Activated T-helper 1 cell treated with anti-CD3 and anti-CD28 coated beads, Interleukin-12 subunit alpha, Interleukin-12 subunit beta, Interleukin-2, Interleukin-4 antibody, amounts not matched to agents 30 ng/mL and 10 ng/mL and 1 ng/mL, durations not matched to agents 14 hours and 24 hours and 36 hours (primary cell): ENCODE results near the gene TIGD4. TPM values are rescaled to one million over a fixed set of nuclear protein-coding genes. Genes with fewer than 3 reads are reported as not detected.

Source experiments
- DNase-seq: peaks from one replicate; pipeline ENCODE4 v3.0.0; 2021; ENCODE audit warnings: low spot score
- H3K27ac Mint-ChIP-seq: one replicate; pipeline ENCODE4 v1.8.0; 2021; ENCODE audit warnings: mild to moderate bottlenecking, mixed read lengths
- H3K27me3 Mint-ChIP-seq: one replicate; pipeline ENCODE4 v1.8.0; 2022; ENCODE audit warnings: mild to moderate bottlenecking, moderate library complexity, mixed read lengths; ENCODE audit not compliant: insufficient read depth
- H3K36me3 Mint-ChIP-seq: one replicate; pipeline ENCODE4 v1.8.0; 2021; ENCODE audit warnings: low read depth, mixed read lengths
- H3K4me1 Mint-ChIP-seq: one replicate; pipeline ENCODE4 v1.8.0; 2021; ENCODE audit warnings: low read depth, mixed read lengths
- H3K4me3 Mint-ChIP-seq: one replicate; pipeline ENCODE4 v1.8.0; 2021; ENCODE audit warnings: mild to moderate bottlenecking, moderate library complexity, mixed read lengths
- H3K9me3 Mint-ChIP-seq: one replicate; pipeline ENCODE4 v1.8.0; 2021; ENCODE audit warnings: mixed read lengths
- intact Hi-C: fragments of 100-400 bp; cut with micrococcal nuclease; formaldehyde crosslinking; loops from one replicate; pipeline ENCODE4 v1.15.1; 2024
- total RNA-seq: library from RNA; stranded (reverse); gene quantifications from 2 replicates; pipeline ENCODE4 v1.2.3, GENCODE V29; 2022

TIGD4 gene
- total RNA-seq, 1 donor from 2014 or later: 0.57 TPM

- no peak for DNase-seq
- Mint-ChIP-seq H3K4me1 (peaks cover 20% of the 10 kb centered on the region), H3K27me3 (no peaks in the 10 kb centered on the region), H3K4me3 (no peak overlapping the region), H3K36me3 (peaks cover 18% of the 10 kb centered on the region), H3K9me3 (peaks cover 9% of the 10 kb centered on the region), H3K27ac (peak overlapping the region; percentile 23)
- intact Hi-C loops: loop anchor here (1.0 to 2.0 kb wide), 4 partner anchors 14 to 310 kb away; partner anchors contain the start of genes ARFIP1 and TIGD4
Measured at GRCh38 chr4:152806501-152807125, 27.1 kb upstream of the TIGD4 start.

GRCh38 chr4:152805818-152806217 lies 26.3 kb upstream of the TIGD4 start:
- peaks cover 5% of the 10 kb centered on the region for H3K9me3 Mint-ChIP-seq
- no peak for DNase-seq
- no peak overlapping the region for H3K4me3 Mint-ChIP-seq
- H3K27me3 Mint-ChIP-seq: no peaks in the 10 kb centered on the region
- H3K27ac Mint-ChIP-seq: no peak overlapping the region
- H3K4me1 Mint-ChIP-seq: peaks cover 20% of the 10 kb centered on the region
- peaks cover 13% of the 10 kb centered on the region for H3K36me3 Mint-ChIP-seq
- intact Hi-C loops: loop anchor here (2.0 kb wide), 1 partner anchor 13 kb away; no protein-coding TSS in a partner anchor

- H3K4me3 Mint-ChIP-seq: no peak overlapping the region
- no peak overlapping the region for H3K27ac Mint-ChIP-seq
- intact Hi-C loops: no loop called here
- peaks cover 20% of the 10 kb centered on the region for H3K4me1 Mint-ChIP-seq
- no peak for DNase-seq
- H3K9me3 Mint-ChIP-seq: peaks cover 5% of the 10 kb centered on the region
- peaks cover 10% of the 10 kb centered on the region for H3K36me3 Mint-ChIP-seq
- H3K27me3 Mint-ChIP-seq: no peaks in the 10 kb centered on the region
Measured at GRCh38 chr4:152805071-152805650, 25.6 kb upstream of the TIGD4 start.

GRCh38 chr4:152803541-152803940 lies 24.0 kb upstream of the TIGD4 start:
- Mint-ChIP-seq H3K36me3 (peaks cover 8% of the 10 kb centered on the region), H3K9me3 (peaks cover 5% of the 10 kb centered on the region), H3K4me1 (peaks cover 20% of the 10 kb centered on the region), H3K27me3 (no peaks in the 10 kb centered on the region), H3K4me3 (no peak overlapping the region), H3K27ac (no peak overlapping the region)
- intact Hi-C loops: no loop called here
- no peak for DNase-seq

- no peak overlapping the region for H3K27ac Mint-ChIP-seq
- H3K36me3 Mint-ChIP-seq: peaks cover 10% of the 10 kb centered on the region
- no peaks in the 10 kb centered on the region for H3K27me3 Mint-ChIP-seq
- intact Hi-C loops: no loop called here
- peaks cover 5% of the 10 kb centered on the region for H3K4me1 Mint-ChIP-seq
- no peak overlapping the region for H3K4me3 Mint-ChIP-seq
- H3K9me3 Mint-ChIP-seq: no peaks in the 10 kb centered on the region
- DNase-seq: no peak
Measured at GRCh38 chr4:152795891-152796290, 16.4 kb upstream of the TIGD4 start.

- intact Hi-C loops: no loop called here
- no peaks in the 10 kb centered on the region for H3K9me3 Mint-ChIP-seq
- H3K36me3 Mint-ChIP-seq: peaks cover 11% of the 10 kb centered on the region
- DNase-seq: no peak
- no peaks in the 10 kb centered on the region for H3K27me3 Mint-ChIP-seq
- H3K27ac Mint-ChIP-seq: peak overlapping the region; percentile 45
- peak overlapping the region; percentile 50 for H3K4me3 Mint-ChIP-seq
- H3K4me1 Mint-ChIP-seq: peaks cover 32% of the 10 kb centered on the region
Measured at GRCh38 chr4:152786627-152787026, 7.1 kb upstream of the TIGD4 start.

GRCh38 chr4:152785639-152786615 lies 6.4 kb upstream of the TIGD4 start:
- Mint-ChIP-seq H3K4me1 (peaks cover 35% of the 10 kb centered on the region), H3K27me3 (no peaks in the 10 kb centered on the region), H3K4me3 (peak overlapping the region; percentile 50), H3K27ac (peak overlapping the region; percentile 45), H3K9me3 (no peaks in the 10 kb centered on the region), H3K36me3 (peaks cover 11% of the 10 kb centered on the region)
- no peak for DNase-seq
- intact Hi-C loops: no loop called here

GRCh38 chr4:152784490-152785350 lies 5.2 kb upstream of the TIGD4 start:
- intact Hi-C loops: loop anchor here (5.0 kb wide), 1 partner anchor 87 kb away; no protein-coding TSS in a partner anchor
- Mint-ChIP-seq H3K4me3 (no peak overlapping the region), H3K4me1 (peaks cover 42% of the 10 kb centered on the region), H3K9me3 (no peaks in the 10 kb centered on the region), H3K36me3 (peaks cover 9% of the 10 kb centered on the region), H3K27me3 (no peaks in the 10 kb centered on the region), H3K27ac (no peak overlapping the region)
- DNase-seq: no peak

- Mint-ChIP-seq H3K27ac (peak overlapping the region; percentile 94), H3K4me1 (peaks cover 44% of the 10 kb centered on the region), H3K9me3 (no peaks in the 10 kb centered on the region), H3K36me3 (peaks cover 2% of the 10 kb centered on the region), H3K27me3 (peaks cover 25% of the 10 kb centered on the region), H3K4me3 (peak overlapping the region; percentile 99)
- DNase-seq: no peak
- intact Hi-C loops: loop anchor here (1.0 to 5.0 kb wide), 3 partner anchors 66 to 469 kb away; no protein-coding TSS in a partner anchor
Measured at GRCh38 chr4:152780267-152780778, 793 bp upstream of the TIGD4 start.

GRCh38 chr4:152778656-152779512 lies 646 bp downstream of the TIGD4 start:
- H3K27me3 Mint-ChIP-seq: peaks cover 28% of the 10 kb centered on the region
- peaks cover 2% of the 10 kb centered on the region for H3K36me3 Mint-ChIP-seq
- peak; percentile 8 for DNase-seq
- intact Hi-C loops: loop anchor here (1.0 to 2.0 kb wide), 9 partner anchors 28 to 1680 kb away; partner anchors contain the start of genes FBXW7, FHDC1, GATB and RPS3A
- H3K9me3 Mint-ChIP-seq: no peaks in the 10 kb centered on the region
- H3K27ac Mint-ChIP-seq: peak overlapping the region; percentile 94
- H3K4me3 Mint-ChIP-seq: peak overlapping the region; percentile 99
- H3K4me1 Mint-ChIP-seq: peaks cover 44% of the 10 kb centered on the region

- Mint-ChIP-seq H3K4me1 (peaks cover 42% of the 10 kb centered on the region), H3K36me3 (no peaks in the 10 kb centered on the region), H3K27me3 (peaks cover 28% of the 10 kb centered on the region), H3K9me3 (no peaks in the 10 kb centered on the region), H3K4me3 (no peak overlapping the region), H3K27ac (no peak overlapping the region)
- intact Hi-C loops: no loop called here
- no peak for DNase-seq
Measured at GRCh38 chr4:152777488-152777887, 2.0 kb downstream of the TIGD4 start.
